ENCODE measurements around the gene RASSF1.

- TF ChIP-seq MAX (IDR thresholded peaks at IDR 0.05; ENCODE audit: insufficient read depth, insufficient read length): no peak
- TF ChIP-seq POLR2A (IDR thresholded peaks at IDR 0.05; ENCODE audit: low read depth, low read length): no peak
These were observed 40.7 kb upstream of the RASSF1 start for GRCh38 chr3:50381383-50381782.

Measured in endothelial cell of umbilical vein (primary cell).